GM12878 (cell line): ENCODE data around the gene EYA2.

Experiments used
- CBFB ChIP-seq: IDR thresholded peaks from 2 replicates; pipeline ENCODE4 v1.6.1; 2016; ENCODE audit warnings: antibody characterized with exemption, low read depth
- CTCF ChIP-seq, 3 experiments: IDR thresholded peaks in 2 of 3; conservative IDR thresholded peaks in 1 of 3; 2 replicates each; pipeline ENCODE4 v1.5.1; 2011; ENCODE audit warnings: low read depth in 3 of 3, low read length in 3 of 3, mild to moderate bottlenecking in 3 of 3, control low read depth in 2 of 3, moderate library complexity in 2 of 3, inconsistent platforms in 1 of 3, mixed read lengths in 1 of 3; ENCODE audit not compliant: control insufficient read depth in 2 of 3, insufficient read depth in 1 of 3; ENCODE audit errors: extremely low read depth in 1 of 3
- EZH2 ChIP-seq: IDR thresholded peaks from 2 replicates; pipeline ENCODE4 v1.6.1; 2012; ENCODE audit warnings: low read depth, mild to moderate bottlenecking, control low read depth, inconsistent platforms, low read length, borderline replicate concordance; ENCODE audit not compliant: control insufficient read depth
- GABPA ChIP-seq: IDR thresholded peaks from 2 replicates; pipeline ENCODE4 v1.6.1; 2014; ENCODE audit warnings: antibody characterized with exemption, low read depth, mild to moderate bottlenecking, inconsistent platforms
- HCFC1 ChIP-seq: fragments of 150-350 bp; IDR thresholded peaks from 2 replicates; pipeline ENCODE4 v1.6.1; 2014; ENCODE audit warnings: low read length
- HDGF ChIP-seq: fragments of 450-650 bp; IDR thresholded peaks from 2 replicates; pipeline ENCODE4 v1.6.1; 2016; ENCODE audit warnings: antibody characterized with exemption
- MYB ChIP-seq: fragments of 150-350 bp; IDR thresholded peaks from 2 replicates; pipeline ENCODE4 v1.6.1; 2014; ENCODE audit warnings: mild to moderate bottlenecking, low read depth, low read length, borderline replicate concordance
- NFYB ChIP-seq: IDR thresholded peaks from 2 replicates; pipeline ENCODE4 v1.6.1; 2011; ENCODE audit warnings: low read depth, mild to moderate bottlenecking, low read length, improper control_type of control experiment, moderate library complexity; ENCODE audit not compliant: insufficient read depth
- NRF1 ChIP-seq: conservative IDR thresholded peaks from 2 replicates; pipeline ENCODE4 v1.6.1; 2011; ENCODE audit warnings: mild to moderate bottlenecking, low read depth, low read length, improper control_type of control experiment
- POLR2A ChIP-seq: IDR thresholded peaks from 2 replicates; pipeline ENCODE4 v1.6.1; 2011; ENCODE audit warnings: low read depth, mild to moderate bottlenecking, low read length
- SREBF2 ChIP-seq: IDR thresholded peaks from 2 replicates; pipeline ENCODE4 v1.6.1; 2012; ENCODE audit warnings: mild to moderate bottlenecking, low read length
- SRF ChIP-seq, 2 experiments: IDR thresholded peaks; 2 replicates each; pipeline ENCODE4 v1.6.1; 2011; ENCODE audit warnings: low read depth in 2 of 2, low read length in 2 of 2, mild to moderate bottlenecking in 1 of 2, moderate library complexity in 1 of 2
- YY1 ChIP-seq: IDR thresholded peaks from 2 replicates; pipeline ENCODE4 v1.6.1; 2011; ENCODE audit warnings: low read depth, mild to moderate bottlenecking, low read length
- ZNF207 ChIP-seq: fragments of 450-650 bp; IDR thresholded peaks from 2 replicates; pipeline ENCODE4 v1.6.1; 2014; ENCODE audit warnings: antibody characterized with exemption, mild to moderate bottlenecking, borderline replicate concordance

- TF ChIP-seq CTCF (IDR thresholded peaks at IDR 0.05 in 2 of 3, conservative IDR thresholded peaks at IDR 0.05 in 1 of 3; ENCODE audit: control insufficient read depth in 2 of 3, extremely low read depth in 1 of 3, insufficient read depth in 1 of 3, low read depth in 3 of 3, low read length in 3 of 3) (no peak), SREBF2 (no peak), HCFC1 (no peak), POLR2A (no peak), SRF (IDR thresholded peaks at IDR 0.05; ENCODE audit: low read depth in 2 of 2, low read length in 2 of 2) (no peak), MYB (no peak), CBFB (no peak), HDGF (no peak), YY1 (no peak), EZH2 (no peak), ZNF207 (no peak), GABPA (no peak), NFYB (no peak), NRF1 (no peak)
Observed at GRCh38 chr20:46844965-46845364, 49.7 kb upstream of the EYA2 start.
